ENCODE data around the gene MYRF.

DNA sequence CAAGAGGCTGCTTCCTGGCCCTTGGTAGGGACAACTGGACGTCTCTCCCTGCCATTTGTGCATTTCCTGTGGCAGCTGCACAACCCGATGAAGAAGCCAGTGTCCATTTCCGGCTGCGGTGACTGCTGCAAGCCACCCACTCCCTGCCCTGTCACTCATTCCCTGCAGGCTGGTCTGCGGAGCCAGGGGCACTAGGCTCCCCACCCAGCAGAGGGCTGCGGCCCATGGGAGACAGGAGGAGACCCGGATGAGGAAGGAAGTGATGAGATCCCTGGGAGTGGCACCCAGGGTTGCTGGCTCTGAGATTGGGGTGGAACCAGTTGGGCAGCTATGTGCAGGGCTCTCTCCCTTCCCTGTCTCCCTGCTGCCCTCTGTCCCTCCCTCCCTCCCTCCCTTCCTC, 10.0 kb upstream of the MYRF start:
- TF ChIP-seq, protein P1, sequence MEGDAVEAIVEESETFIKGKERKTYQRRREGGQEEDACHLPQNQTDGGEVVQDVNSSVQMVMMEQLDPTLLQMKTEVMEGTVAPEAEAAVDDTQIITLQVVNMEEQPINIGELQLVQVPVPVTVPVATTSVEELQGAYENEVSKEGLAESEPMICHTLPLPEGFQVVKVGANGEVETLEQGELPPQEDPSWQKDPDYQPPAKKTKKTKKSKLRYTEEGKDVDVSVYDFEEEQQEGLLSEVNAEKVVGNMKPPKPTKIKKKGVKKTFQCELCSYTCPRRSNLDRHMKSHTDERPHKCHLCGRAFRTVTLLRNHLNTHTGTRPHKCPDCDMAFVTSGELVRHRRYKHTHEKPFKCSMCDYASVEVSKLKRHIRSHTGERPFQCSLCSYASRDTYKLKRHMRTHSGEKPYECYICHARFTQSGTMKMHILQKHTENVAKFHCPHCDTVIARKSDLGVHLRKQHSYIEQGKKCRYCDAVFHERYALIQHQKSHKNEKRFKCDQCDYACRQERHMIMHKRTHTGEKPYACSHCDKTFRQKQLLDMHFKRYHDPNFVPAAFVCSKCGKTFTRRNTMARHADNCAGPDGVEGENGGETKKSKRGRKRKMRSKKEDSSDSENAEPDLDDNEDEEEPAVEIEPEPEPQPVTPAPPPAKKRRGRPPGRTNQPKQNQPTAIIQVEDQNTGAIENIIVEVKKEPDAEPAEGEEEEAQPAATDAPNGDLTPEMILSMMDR (optimal IDR thresholded peaks at IDR 0.05 in 1 of 3, IDR thresholded peaks at IDR 0.05 in 1 of 3, conservative IDR thresholded peaks at IDR 0.05 in 1 of 3; ENCODE audit: extremely low read depth in 1 of 3, insufficient read depth in 2 of 3, low read length in 3 of 3), result no peak
- no peak for TF ChIP-seq EZH2 (IDR thresholded peaks at IDR 0.05; ENCODE audit: low read length)

Data from keratinocyte (primary cell).